Measurements from ENCODE around the gene CTAG1A. TPM values are rescaled to one million over a fixed set of nuclear protein-coding genes. Genes with fewer than 3 reads are reported as not detected.
"Not testable (repeated sequence)": the region's sequence is repeated elsewhere in the genome, so short reads cannot be mapped to it uniquely, and the experiment has no call there.

CTAG1A gene
- total and polyA plus RNA-seq, 4 experiments from 2014 or later, result not detected

GRCh38 chrX:154628960-154629359 lies 44.0 kb downstream of the CTAG1A start:
- intact Hi-C loops (cut with micrococcal nuclease); H3K27ac ChIP-seq (ENCODE audit: low read depth, low read length); H3K4me1 ChIP-seq (ENCODE audit: insufficient read depth, low read length); H3K9me3 ChIP-seq (ENCODE audit: control insufficient read depth in 1 of 2, low read length in 2 of 2); H3K27me3 Mint-ChIP-seq; H3K4me1 Mint-ChIP-seq; H3K4me3 Mint-ChIP-seq; H3K27me3 ChIP-seq (ENCODE audit: insufficient read depth, low read length); CTCF ChIA-PET (ENCODE audit: partially characterized antibody); DNase-seq; POLR2A ChIA-PET (ENCODE audit: partially characterized antibody); H3K36me3 ChIP-seq (ENCODE audit: insufficient read depth, low read length); H3K4me3 ChIP-seq (ENCODE audit: low read length in 2 of 2); H3K36me3 Mint-ChIP-seq; H3K9me3 Mint-ChIP-seq; H3K27ac Mint-ChIP-seq: not testable (repeated sequence)

GRCh38 chrX:154630949-154631348 lies 46.0 kb downstream of the CTAG1A start:
- H3K27me3 Mint-ChIP-seq; H3K9me3 ChIP-seq (ENCODE audit: control insufficient read depth in 1 of 2, low read length in 2 of 2); H3K4me3 Mint-ChIP-seq; CTCF ChIA-PET (ENCODE audit: partially characterized antibody); POLR2A ChIA-PET (ENCODE audit: partially characterized antibody); H3K4me3 ChIP-seq (ENCODE audit: low read length in 2 of 2); intact Hi-C loops (cut with micrococcal nuclease); H3K36me3 ChIP-seq (ENCODE audit: insufficient read depth, low read length); H3K4me1 Mint-ChIP-seq; DNase-seq; H3K36me3 Mint-ChIP-seq; H3K27me3 ChIP-seq (ENCODE audit: insufficient read depth, low read length); H3K9me3 Mint-ChIP-seq; H3K27ac ChIP-seq (ENCODE audit: low read depth, low read length); H3K4me1 ChIP-seq (ENCODE audit: insufficient read depth, low read length); H3K27ac Mint-ChIP-seq: not testable (repeated sequence)

GRCh38 chrX:154633661-154634060 lies 48.7 kb downstream of the CTAG1A start:
- H3K27me3 Mint-ChIP-seq; H3K27ac ChIP-seq (ENCODE audit: low read depth, low read length); H3K4me1 Mint-ChIP-seq; H3K36me3 Mint-ChIP-seq; CTCF ChIA-PET (ENCODE audit: partially characterized antibody); H3K4me1 ChIP-seq (ENCODE audit: insufficient read depth, low read length); DNase-seq; H3K27ac Mint-ChIP-seq; H3K36me3 ChIP-seq (ENCODE audit: insufficient read depth, low read length); H3K27me3 ChIP-seq (ENCODE audit: insufficient read depth, low read length); POLR2A ChIA-PET (ENCODE audit: partially characterized antibody); intact Hi-C loops (cut with micrococcal nuclease); H3K4me3 ChIP-seq (ENCODE audit: low read length in 2 of 2); H3K4me3 Mint-ChIP-seq; H3K9me3 ChIP-seq (ENCODE audit: control insufficient read depth in 1 of 2, low read length in 2 of 2); H3K9me3 Mint-ChIP-seq: not testable (repeated sequence)

Other genes with a start within 250 kb of the CTAG1A start
- 100 to 1,000 TPM; 839 to 871 TPM for gene FLNA, start 210.5 kb upstream of the CTAG1A start, total RNA-seq
- 100 to 1,000 TPM in 1 of 2 donors, 10 to 100 TPM in 1; 87.4 to 683 TPM for gene FLNA, start 210.5 kb upstream of the CTAG1A start, polyA plus RNA-seq
- gene EMD, start 205.8 kb upstream of the CTAG1A start, total RNA-seq, result 10 to 100 TPM; 84.3 to 88.7 TPM
- 10 to 100 TPM; 30.3 to 38.2 TPM for gene EMD, start 205.8 kb upstream of the CTAG1A start, polyA plus RNA-seq
- 1,000 to 10,000 TPM; 5,157 to 5,386 TPM for gene RPL10, start 186.8 kb upstream of the CTAG1A start, total RNA-seq
- 1,000 to 10,000 TPM; 4,018 to 5,740 TPM for gene RPL10, start 186.8 kb upstream of the CTAG1A start, polyA plus RNA-seq
- 10 to 100 TPM; 25.3 to 26.3 TPM for gene DNASE1L1, start 175.9 kb upstream of the CTAG1A start, total RNA-seq
- gene DNASE1L1, start 175.9 kb upstream of the CTAG1A start, polyA plus RNA-seq, result 10 to 100 TPM; 14.0 to 16.2 TPM
- 100 to 1,000 TPM; 139 to 141 TPM for gene TAFAZZIN, start 173.6 kb upstream of the CTAG1A start, total RNA-seq
- gene TAFAZZIN, start 173.6 kb upstream of the CTAG1A start, polyA plus RNA-seq, result 10 to 100 TPM; 47.3 to 48.2 TPM
- 10 to 100 TPM; 60.4 to 62.6 TPM for gene ATP6AP1, start 156.5 kb upstream of the CTAG1A start, total RNA-seq
- 100 to 1,000 TPM; 114 to 149 TPM for gene ATP6AP1, start 156.5 kb upstream of the CTAG1A start, polyA plus RNA-seq
- gene GDI1, start 148.0 kb upstream of the CTAG1A start, total RNA-seq, result 100 to 1,000 TPM; 212 to 220 TPM
- 10 to 100 TPM; 48.2 to 63.9 TPM for gene GDI1, start 148.0 kb upstream of the CTAG1A start, polyA plus RNA-seq
- gene FAM50A, start 141.0 kb upstream of the CTAG1A start, total RNA-seq, result 10 to 100 TPM; 65.2 to 70.3 TPM
- gene FAM50A, start 141.0 kb upstream of the CTAG1A start, polyA plus RNA-seq, result 10 to 100 TPM; 35.6 to 68.1 TPM
- 10 to 100 TPM; 78.8 to 90.3 TPM for gene PLXNA3, start 126.9 kb upstream of the CTAG1A start, total RNA-seq
- gene PLXNA3, start 126.9 kb upstream of the CTAG1A start, polyA plus RNA-seq, result 1 to 10 TPM in 1 of 2 donors, under 1 TPM in 1; 0.29 to 1.2 TPM
- 10 to 100 TPM; 18.5 to 19.3 TPM for gene LAGE3, start 105.9 kb upstream of the CTAG1A start, total RNA-seq
- 10 to 100 TPM; 46.0 to 58.0 TPM for gene LAGE3, start 105.9 kb upstream of the CTAG1A start, polyA plus RNA-seq
- gene UBL4A, start 98.5 kb upstream of the CTAG1A start, total RNA-seq, result 10 to 100 TPM; 33.2 to 41.3 TPM
- gene UBL4A, start 98.5 kb upstream of the CTAG1A start, polyA plus RNA-seq, result 10 to 100 TPM; 56.9 to 66.8 TPM
- 10 to 100 TPM; 22.5 to 23.7 TPM for gene SLC10A3, start 94.5 kb upstream of the CTAG1A start, total RNA-seq
- 10 to 100 TPM; 61.4 to 62.3 TPM for gene SLC10A3, start 94.5 kb upstream of the CTAG1A start, polyA plus RNA-seq
- 10 to 100 TPM; 51.0 to 51.8 TPM for gene FAM3A, start 68.9 kb upstream of the CTAG1A start, total RNA-seq
- gene FAM3A, start 68.9 kb upstream of the CTAG1A start, polyA plus RNA-seq, result 10 to 100 TPM; 18.4 to 20.2 TPM
- gene G6PD, start 38.3 kb upstream of the CTAG1A start, total RNA-seq, result 10 to 100 TPM; 45.4 to 46.0 TPM
- 1 to 10 TPM; 1.7 to 3.8 TPM for gene G6PD, start 38.3 kb upstream of the CTAG1A start, polyA plus RNA-seq
- gene IKBKG, start 37.5 kb upstream of the CTAG1A start, total RNA-seq, result 10 to 100 TPM; 44.4 to 44.7 TPM
- gene IKBKG, start 37.5 kb upstream of the CTAG1A start, polyA plus RNA-seq, result 10 to 100 TPM; 28.2 to 34.6 TPM
- gene CTAG1B, start 34.1 kb downstream of the CTAG1A start, total RNA-seq, result not detected
- not detected for gene CTAG1B, start 34.1 kb downstream of the CTAG1A start, polyA plus RNA-seq
- not detected for gene CTAG2, start 68.4 kb downstream of the CTAG1A start, total RNA-seq
- not detected for gene CTAG2, start 68.4 kb downstream of the CTAG1A start, polyA plus RNA-seq
- 10 to 100 TPM; 14.9 to 15.6 TPM for gene GAB3, start 165.9 kb downstream of the CTAG1A start, total RNA-seq
- 1 to 10 TPM; 3.2 to 5.6 TPM for gene GAB3, start 165.9 kb downstream of the CTAG1A start, polyA plus RNA-seq
- gene DKC1, start 177.7 kb downstream of the CTAG1A start, total RNA-seq, result 10 to 100 TPM; 60.0 to 63.9 TPM
- 10 to 100 TPM; 30.4 to 41.4 TPM for gene DKC1, start 177.7 kb downstream of the CTAG1A start, polyA plus RNA-seq
- gene MPP1, start 220.4 kb downstream of the CTAG1A start, total RNA-seq, result 10 to 100 TPM; 11.1 to 12.6 TPM
- gene MPP1, start 220.4 kb downstream of the CTAG1A start, polyA plus RNA-seq, result 10 to 100 TPM; 10.6 to 14.7 TPM
- not detected for gene SMIM9, start 249.5 kb downstream of the CTAG1A start, total RNA-seq
- gene SMIM9, start 249.5 kb downstream of the CTAG1A start, polyA plus RNA-seq, result not detected